T-helper 1 cell treated with Interleukin-12 subunit alpha and Interleukin-12 subunit beta and Interleukin-4 antibody, amounts not matched to agents 30 μg/mL and 1 μg/mL, for 36 hours (primary cell): ENCODE results near the gene THRSP.
"Not testable (repeated sequence)": the region's sequence is repeated elsewhere in the genome, so short reads cannot be mapped to it uniquely, and the experiment has no call there.

ENCODE experiments used
- H3K27ac Mint-ChIP-seq: one replicate; pipeline ENCODE4 v1.8.0; 2021; ENCODE audit warnings: mild to moderate bottlenecking, mixed read lengths
- H3K27me3 Mint-ChIP-seq: one replicate; pipeline ENCODE4 v1.8.0; 2021; ENCODE audit warnings: low read depth, mixed read lengths
- H3K36me3 Mint-ChIP-seq: one replicate; pipeline ENCODE4 v1.8.0; 2021; ENCODE audit warnings: low read depth, mixed read lengths
- H3K4me1 Mint-ChIP-seq: one replicate; pipeline ENCODE4 v1.8.0; 2021; ENCODE audit warnings: low read depth, mixed read lengths
- H3K4me3 Mint-ChIP-seq: one replicate; pipeline ENCODE4 v1.8.0; 2021; ENCODE audit warnings: mild to moderate bottlenecking, moderate library complexity, mixed read lengths
- H3K9me3 Mint-ChIP-seq: one replicate; pipeline ENCODE4 v1.8.0; 2021; ENCODE audit warnings: mixed read lengths

THRSP gene

GRCh38 chr11:78067704-78068103, 4.0 kb downstream of the THRSP start:
- H3K36me3 Mint-ChIP-seq: peaks cover 39% of the 10 kb centered on the region
- no peak overlapping the region for H3K4me3 Mint-ChIP-seq
- peaks cover 3% of the 10 kb centered on the region for H3K4me1 Mint-ChIP-seq
- no peaks in the 10 kb centered on the region for H3K9me3 Mint-ChIP-seq
- no peak overlapping the region for H3K27ac Mint-ChIP-seq
- no peaks in the 10 kb centered on the region for H3K27me3 Mint-ChIP-seq

- H3K27ac Mint-ChIP-seq: no peak overlapping the region
- peaks cover 3% of the 10 kb centered on the region for H3K4me1 Mint-ChIP-seq
- H3K9me3 Mint-ChIP-seq: no peaks in the 10 kb centered on the region
- no peak overlapping the region for H3K4me3 Mint-ChIP-seq
- no peaks in the 10 kb centered on the region for H3K27me3 Mint-ChIP-seq
- peaks cover 35% of the 10 kb centered on the region for H3K36me3 Mint-ChIP-seq
Observed at GRCh38 chr11:78069465-78069864, 5.8 kb downstream of the THRSP start.

GRCh38 chr11:78070621-78071020, 7.0 kb downstream of the THRSP start:
- Mint-ChIP-seq H3K9me3 (no peaks in the 10 kb centered on the region), H3K4me1 (peaks cover 9% of the 10 kb centered on the region), H3K27me3 (no peaks in the 10 kb centered on the region), H3K36me3 (peaks cover 38% of the 10 kb centered on the region), H3K27ac (no peak overlapping the region), H3K4me3 (no peak overlapping the region)

GRCh38 chr11:78071717-78072116, 8.1 kb downstream of the THRSP start:
- Mint-ChIP-seq H3K9me3 (no peaks in the 10 kb centered on the region), H3K27me3 (no peaks in the 10 kb centered on the region), H3K36me3 (peaks cover 40% of the 10 kb centered on the region), H3K4me3 (no peak overlapping the region), H3K4me1 (peaks cover 17% of the 10 kb centered on the region), H3K27ac (no peak overlapping the region)

GRCh38 chr11:78072455-78072854, 8.8 kb downstream of the THRSP start:
- H3K4me1 Mint-ChIP-seq: peaks cover 22% of the 10 kb centered on the region
- H3K4me3 Mint-ChIP-seq: no peak overlapping the region
- no peaks in the 10 kb centered on the region for H3K9me3 Mint-ChIP-seq
- peaks cover 38% of the 10 kb centered on the region for H3K36me3 Mint-ChIP-seq
- H3K27me3 Mint-ChIP-seq: no peaks in the 10 kb centered on the region
- no peak overlapping the region for H3K27ac Mint-ChIP-seq

- Mint-ChIP-seq H3K27me3 (no peaks in the 10 kb centered on the region), H3K27ac (no peak overlapping the region), H3K9me3 (no peaks in the 10 kb centered on the region), H3K4me1 (peaks cover 31% of the 10 kb centered on the region), H3K4me3 (no peak overlapping the region), H3K36me3 (peaks cover 25% of the 10 kb centered on the region)
Observed at GRCh38 chr11:78074756-78075155, 11.1 kb downstream of the THRSP start.

- no peaks in the 10 kb centered on the region for H3K27me3 Mint-ChIP-seq
- H3K4me1 Mint-ChIP-seq: peaks cover 42% of the 10 kb centered on the region
- H3K36me3 Mint-ChIP-seq: peaks cover 14% of the 10 kb centered on the region
- H3K4me3 Mint-ChIP-seq: peak overlapping the region; percentile 30
- no peaks in the 10 kb centered on the region for H3K9me3 Mint-ChIP-seq
- H3K27ac Mint-ChIP-seq: peak overlapping the region; percentile 1
Observed at GRCh38 chr11:78076733-78077403, 13.2 kb downstream of the THRSP start.

GRCh38 chr11:78077592-78077991, 13.9 kb downstream of the THRSP start:
- H3K27me3 Mint-ChIP-seq, H3K9me3 Mint-ChIP-seq: not testable (repeated sequence)
- Mint-ChIP-seq H3K4me1 (peaks cover 45% of the 10 kb centered on the region), H3K36me3 (peaks cover 11% of the 10 kb centered on the region), H3K4me3 (peak overlapping the region; percentile 93), H3K27ac (peak overlapping the region; percentile 38)

- no peaks in the 10 kb centered on the region for H3K9me3 Mint-ChIP-seq
- H3K4me1 Mint-ChIP-seq: peaks cover 44% of the 10 kb centered on the region
- peaks cover 10% of the 10 kb centered on the region for H3K36me3 Mint-ChIP-seq
- peak overlapping the region; percentile 88 for H3K27ac Mint-ChIP-seq
- H3K4me3 Mint-ChIP-seq: peak overlapping the region; percentile 93
- no peaks in the 10 kb centered on the region for H3K27me3 Mint-ChIP-seq
Observed at GRCh38 chr11:78078218-78079167, 14.8 kb downstream of the THRSP start.

GRCh38 chr11:78079232-78080083, 15.8 kb downstream of the THRSP start, which contains the start of gene NDUFC2:
Gene NDUFC2 (minus strand): TSS chr11:78079862. CDS start chr11:78079744, 118 bp downstream.
- Mint-ChIP-seq H3K9me3 (no peaks in the 10 kb centered on the region), H3K27ac (peak within 1 kb of the TSS; percentile 88), H3K4me3 (peak within 1 kb of the TSS; percentile 93), H3K36me3 (peaks cover 10% of the 10 kb centered on the region), H3K27me3 (no peaks in the 10 kb centered on the region), H3K4me1 (peaks cover 44% of the 10 kb centered on the region)

GRCh38 chr11:78080084-78080817, 16.6 kb downstream of the THRSP start:
- Mint-ChIP-seq H3K36me3 (peaks cover 7% of the 10 kb centered on the region), H3K4me3 (peak overlapping the region; percentile 93), H3K27me3 (no peaks in the 10 kb centered on the region), H3K9me3 (no peaks in the 10 kb centered on the region), H3K27ac (peak overlapping the region; percentile 88), H3K4me1 (peaks cover 38% of the 10 kb centered on the region)

GRCh38 chr11:78080818-78081495, 17.3 kb downstream of the THRSP start:
- H3K27ac Mint-ChIP-seq: peak overlapping the region; percentile 51
- H3K36me3 Mint-ChIP-seq: peaks cover 7% of the 10 kb centered on the region
- no peaks in the 10 kb centered on the region for H3K27me3 Mint-ChIP-seq
- H3K4me3 Mint-ChIP-seq: peak overlapping the region; percentile 93
- no peaks in the 10 kb centered on the region for H3K9me3 Mint-ChIP-seq
- peaks cover 35% of the 10 kb centered on the region for H3K4me1 Mint-ChIP-seq

- H3K36me3 Mint-ChIP-seq: peaks cover 6% of the 10 kb centered on the region
- no peaks in the 10 kb centered on the region for H3K27me3 Mint-ChIP-seq
- H3K4me3 Mint-ChIP-seq: peak overlapping the region; percentile 93
- H3K4me1 Mint-ChIP-seq: peaks cover 32% of the 10 kb centered on the region
- H3K27ac Mint-ChIP-seq: peak overlapping the region; percentile 51
- no peaks in the 10 kb centered on the region for H3K9me3 Mint-ChIP-seq
Observed at GRCh38 chr11:78081583-78081982, 17.9 kb downstream of the THRSP start.
